Left lung (tissue), 10 donors: ENCODE measurements around the gene SCAANT1. TPM values are rescaled to one million over a fixed set of nuclear protein-coding genes. Genes with fewer than 3 reads are reported as not detected.
A peak's percentile ranks its signal among the peaks of the same experiment; 100 is the strongest.

Experiments used
- ATAC-seq: fragments of 200-7000 bp; cut with Tn5 transposase; one replicate; pipeline ENCODE4 v1.9.1; 2020; ENCODE audit warnings: moderate library complexity
- DNase-seq, 4 donors: peaks; one replicate each; pipeline ENCODE4 v3.0.0-alpha.2; 2013 to 2020
- H3K27ac ChIP-seq, 2 donors: fragments of 200-600 bp; sonication (generic) in 1 of 2; one replicate each; pipeline versions ENCODE4 v1.5.0 to v1.8.0; 2020 to 2021
- H3K27me3 ChIP-seq, 2 donors: fragments of 200-600 bp; sonication (generic) in 1 of 2; one replicate each; pipeline versions ENCODE4 v1.5.0 to v1.8.0; 2020 to 2021
- H3K36me3 ChIP-seq, 2 donors: fragments of 200-600 bp; sonication (generic) in 1 of 2; one replicate each; pipeline versions ENCODE4 v1.5.0 to v1.8.0; 2020 to 2021
- H3K4me1 ChIP-seq, 2 donors: fragments of 200-600 bp; one replicate each; pipeline ENCODE4 v1.8.0; 2021
- H3K4me3 ChIP-seq, 2 donors: fragments of 200-600 bp; sonication (generic) in 1 of 2; one replicate each; pipeline versions ENCODE4 v1.5.0 to v1.8.0; 2020 to 2021; ENCODE audit warnings: mild to moderate bottlenecking in 1 of 2
- H3K9me3 ChIP-seq, 2 donors: fragments of 200-600 bp; sonication (generic) in 1 of 2; one replicate each; pipeline versions ENCODE4 v1.5.0 to v1.8.0; 2020 to 2021
- CTCF ChIP-seq, 2 donors: fragments of 200-600 bp; sonication (generic) in 1 of 2; IDR thresholded peaks; one replicate each; pipeline versions ENCODE4 v1.5.0 to v1.8.0; 2021; ENCODE audit warnings: antibody characterized with exemption in 2 of 2
- intact Hi-C, 2 donors: fragments of 100-400 bp; cut with DNase I; formaldehyde crosslinking; loops; one replicate each; pipeline versions ENCODE4 v1.11.2 to v1.14.2; 2022
- polyA plus RNA-seq, 6 donors: library from polyadenylated mRNA; unstranded; fragments of 120-200 nt; gene quantifications; one replicate each; pipeline ENCODE4 v1.2.1, GENCODE V29; 2013; ENCODE audit not compliant: insufficient read length in 6 of 6
- total RNA-seq, 2 donors: library from RNA; stranded (reverse); fragmentation: NEBNext Ultra II Directional; extraction: Animal tissue kit (Norgen Biotek cat#: 25700); gene quantifications; one replicate each; pipeline ENCODE4 v1.2.1, GENCODE V29; 2021
- donor health status: DM: no; HTN: yes; CAD: no.
- donor health status: DM: no; HTN: no; CAD: no.

Gene SCAANT1
- total and polyA plus RNA-seq, 8 donors = 1.1 to 2.7 (median 1.7) TPM; not detected in 3

- ATAC-seq (no peak), DNase-seq (no peak)
- H3K36me3 ChIP-seq = peaks cover 0 to 23% of the 10 kb centered on the region in 2 donors
- intact Hi-C loops = no loop called here
- no peak for TF ChIP-seq CTCF (IDR thresholded peaks at IDR 0.05)
- peak overlapping the region; percentile 22 to 43 for H3K27ac ChIP-seq
- H3K4me3 ChIP-seq = no peak overlapping the region
- H3K9me3 ChIP-seq = no peaks in the 10 kb centered on the region
- H3K4me1 ChIP-seq = peaks cover 0 to 68% of the 10 kb centered on the region in 2 donors
- no peaks in the 10 kb centered on the region for H3K27me3 ChIP-seq
Measured at GRCh38 chr3:63927422-63928280, 15.5 kb upstream of the SCAANT1 start.

DNA sequence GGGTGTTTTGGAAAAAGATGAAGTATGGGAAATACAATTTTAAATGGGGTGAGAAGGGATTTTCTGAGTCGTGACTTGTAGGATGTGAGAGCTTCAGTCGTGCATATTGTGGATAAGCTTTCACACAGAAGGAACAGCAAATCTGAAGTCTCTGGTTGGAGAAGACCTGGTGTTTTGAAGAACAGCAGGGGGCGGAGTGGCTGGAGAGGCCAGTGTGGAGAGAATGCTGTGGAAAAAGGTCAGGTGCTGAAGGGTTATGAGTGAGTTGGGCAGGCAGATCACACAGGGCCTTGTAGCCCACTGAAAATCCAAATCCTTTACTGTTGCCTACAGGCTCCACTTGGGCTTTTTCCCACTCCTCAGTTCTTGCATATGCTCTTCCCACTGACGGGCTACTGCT is 14.1 kb upstream of the SCAANT1 start:
- Histone ChIP-seq H3K36me3 (peaks cover 0 to 23% of the 10 kb centered on the region in 2 donors), H3K9me3 (no peaks in the 10 kb centered on the region), H3K27me3 (no peaks in the 10 kb centered on the region), H3K27ac (no peak overlapping the region), H3K4me1 (peaks cover 0 to 68% of the 10 kb centered on the region in 2 donors), H3K4me3 (no peak overlapping the region)
- intact Hi-C loops = no loop called here
- ATAC-seq (no peak), DNase-seq (no peak)
- no peak for TF ChIP-seq CTCF (IDR thresholded peaks at IDR 0.05)

- DNase-seq (no peak), ATAC-seq (no peak)
- intact Hi-C loops = no loop called here
- peak overlapping the region in 1 of 2 donors; percentile 63 for H3K27ac ChIP-seq
- no peaks in the 10 kb centered on the region for H3K9me3 ChIP-seq
- peaks cover 0 to 33% of the 10 kb centered on the region in 2 donors for H3K36me3 ChIP-seq
- no peak for TF ChIP-seq CTCF (IDR thresholded peaks at IDR 0.05)
- H3K27me3 ChIP-seq = no peaks in the 10 kb centered on the region
- H3K4me1 ChIP-seq = peaks cover 0 to 55% of the 10 kb centered on the region in 2 donors
- no peak overlapping the region for H3K4me3 ChIP-seq
Measured at GRCh38 chr3:63922491-63923199, 10.5 kb upstream of the SCAANT1 start.

GRCh38 chr3:63921741-63922482 is 9.7 kb upstream of the SCAANT1 start:
- DNase-seq (no peak), ATAC-seq (peak; percentile 50)
- Histone ChIP-seq H3K9me3 (no peaks in the 10 kb centered on the region), H3K27me3 (no peaks in the 10 kb centered on the region), H3K4me1 (peaks cover 0 to 48% of the 10 kb centered on the region in 2 donors), H3K27ac (peak overlapping the region in 1 of 2 donors; percentile 63), H3K36me3 (peaks cover 0 to 41% of the 10 kb centered on the region in 2 donors), H3K4me3 (no peak overlapping the region)
- TF ChIP-seq CTCF (IDR thresholded peaks at IDR 0.05) = no peak
- intact Hi-C loops = no loop called here
